Hepatic stellate cell (primary cell): ENCODE measurements around the gene RPS4Y1.

Experiments
- DNase-seq: peaks from one replicate; pipeline ENCODE4 v3.0.0; 2011; ENCODE audit warnings: low spot score

RPS4Y1 gene

DNA sequence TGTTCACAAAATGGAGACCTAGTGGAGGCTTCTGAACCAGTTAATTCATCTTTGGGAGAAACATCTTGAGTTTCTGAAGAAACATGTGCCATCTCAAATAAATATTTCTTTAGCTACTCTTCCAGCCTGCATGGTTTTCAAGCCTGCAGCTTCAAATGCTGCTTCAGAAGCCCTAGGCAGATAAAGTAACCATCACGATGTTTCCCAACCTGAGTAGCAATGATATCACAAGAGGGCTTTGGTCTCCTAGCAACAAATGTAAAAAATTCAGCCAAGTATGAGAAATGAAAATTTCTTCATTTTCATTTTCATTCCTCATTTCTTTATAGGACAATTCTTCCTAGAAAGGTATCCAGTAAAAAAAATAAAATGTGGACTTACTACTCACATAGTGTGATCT, 42.2 kb downstream of the RPS4Y1 start:
- DNase-seq = no peak

DNA sequence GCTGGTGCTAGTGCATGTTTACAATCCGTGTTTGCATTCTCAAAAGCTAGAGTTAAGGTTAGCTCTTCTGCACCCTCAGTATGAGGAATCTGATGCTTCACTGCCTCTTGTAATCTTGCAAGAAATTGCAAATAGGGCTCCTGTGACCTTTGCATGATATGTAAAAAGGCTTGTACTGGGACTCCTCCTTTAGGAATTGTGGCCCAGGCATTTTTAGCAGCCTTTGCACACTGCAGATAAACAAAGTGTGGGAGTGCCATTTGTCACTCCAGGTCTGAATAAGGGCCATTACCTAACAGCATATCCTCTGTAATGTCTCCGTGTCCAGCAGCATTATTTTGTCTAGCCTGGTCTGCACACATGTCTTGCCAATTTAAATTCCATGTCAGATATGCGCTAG, 44.5 kb downstream of the RPS4Y1 start:
- DNase-seq = no peak

DNA sequence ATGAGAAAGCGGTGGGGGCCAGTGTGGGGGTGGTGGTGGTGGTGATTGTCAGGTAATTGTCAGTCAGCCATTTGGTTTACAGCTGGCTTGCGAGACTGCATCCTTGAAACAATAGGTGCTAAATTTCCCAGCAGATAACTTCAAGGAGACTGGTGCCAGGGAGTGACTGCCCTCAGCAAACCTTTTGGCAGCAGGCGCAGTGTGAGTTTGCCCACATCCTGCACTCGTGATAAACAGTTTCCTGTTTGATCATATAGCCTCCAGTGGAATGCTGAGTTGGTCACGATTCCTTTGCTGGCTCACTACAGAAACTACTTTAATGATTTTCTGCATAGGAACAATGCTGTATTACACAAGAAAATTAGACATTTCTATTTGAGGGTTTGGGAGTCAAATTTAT, 46.0 kb downstream of the RPS4Y1 start:
- no peak for DNase-seq

DNA sequence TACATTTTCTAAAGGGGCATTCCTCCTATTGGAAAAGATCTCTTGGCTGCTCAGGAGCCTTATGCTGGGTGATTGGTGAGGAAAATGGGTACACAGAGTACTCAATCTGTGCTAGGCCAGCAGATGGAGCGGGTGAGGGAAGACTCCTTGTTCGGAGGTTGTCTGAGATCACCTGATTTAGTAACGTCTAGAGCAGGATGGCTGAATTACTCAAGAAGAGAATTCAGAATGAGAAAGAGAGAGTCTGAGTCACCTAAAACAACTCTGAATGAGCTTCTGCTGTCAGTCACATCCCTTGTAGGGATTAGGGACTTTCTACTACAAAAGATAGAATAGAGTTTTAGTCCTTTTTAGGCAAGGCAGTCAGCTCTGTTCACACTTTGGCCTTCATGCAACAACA, 46.6 kb downstream of the RPS4Y1 start:
- DNase-seq = no peak

DNA sequence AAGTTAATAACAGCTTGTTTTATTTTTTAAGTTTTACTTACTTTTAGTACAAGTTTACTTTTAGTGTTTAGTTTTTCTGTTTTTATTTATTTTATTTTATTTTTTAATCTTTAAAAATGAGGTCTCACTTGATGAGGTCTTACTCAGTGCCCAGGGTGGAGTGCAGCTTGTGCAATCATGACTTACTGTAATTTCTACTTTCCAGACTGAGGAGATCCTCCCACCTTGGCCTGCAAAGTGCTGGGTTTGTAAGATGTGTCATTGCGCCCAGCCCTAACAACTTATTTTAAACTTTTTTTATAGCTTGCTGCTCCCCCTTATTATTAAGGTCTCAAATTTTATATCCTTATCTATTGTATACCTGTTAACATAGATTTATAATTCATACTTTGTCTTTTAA, 52.1 kb downstream of the RPS4Y1 start:
- DNase-seq = no peak

DNA sequence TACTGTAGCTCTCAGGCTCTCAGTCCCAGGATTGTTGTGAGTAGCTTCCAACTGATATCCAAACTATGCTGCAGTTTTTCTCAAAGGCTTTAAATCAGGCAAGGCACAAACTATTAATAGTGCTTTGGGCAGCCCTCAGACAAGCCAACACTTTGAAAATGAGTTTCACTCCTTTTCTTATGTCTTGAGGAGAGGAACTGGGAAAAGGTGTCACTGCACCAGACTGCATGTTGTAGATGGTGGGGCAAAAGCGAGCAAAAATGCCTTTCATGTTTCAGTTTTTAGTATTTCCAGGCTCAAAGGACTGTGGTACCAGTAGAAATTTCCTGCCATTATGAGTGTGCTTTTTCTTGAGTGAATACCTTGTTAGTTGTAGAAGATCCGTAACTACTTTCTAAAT, 54.6 kb downstream of the RPS4Y1 start:
- DNase-seq = no peak

DNA sequence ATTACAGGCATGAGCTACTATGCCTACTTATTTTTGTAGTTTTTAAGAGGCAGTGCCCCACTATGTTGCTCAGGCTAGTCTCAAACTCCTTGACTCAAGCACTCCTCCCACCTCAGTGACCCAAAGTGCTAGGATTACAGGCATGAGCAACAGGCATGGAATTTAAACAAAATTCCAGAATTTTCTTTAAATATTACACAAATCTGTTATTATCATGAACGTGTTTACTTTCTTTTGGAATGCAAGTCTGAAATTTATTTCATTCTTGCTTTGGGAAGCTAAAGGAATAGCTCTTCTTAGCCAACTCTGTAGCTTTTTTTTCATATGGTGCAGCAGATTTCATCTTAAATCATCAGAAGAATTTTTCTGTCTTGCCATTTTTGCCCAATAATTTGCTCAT, 66.0 kb downstream of the RPS4Y1 start:
- DNase-seq = no peak

DNA sequence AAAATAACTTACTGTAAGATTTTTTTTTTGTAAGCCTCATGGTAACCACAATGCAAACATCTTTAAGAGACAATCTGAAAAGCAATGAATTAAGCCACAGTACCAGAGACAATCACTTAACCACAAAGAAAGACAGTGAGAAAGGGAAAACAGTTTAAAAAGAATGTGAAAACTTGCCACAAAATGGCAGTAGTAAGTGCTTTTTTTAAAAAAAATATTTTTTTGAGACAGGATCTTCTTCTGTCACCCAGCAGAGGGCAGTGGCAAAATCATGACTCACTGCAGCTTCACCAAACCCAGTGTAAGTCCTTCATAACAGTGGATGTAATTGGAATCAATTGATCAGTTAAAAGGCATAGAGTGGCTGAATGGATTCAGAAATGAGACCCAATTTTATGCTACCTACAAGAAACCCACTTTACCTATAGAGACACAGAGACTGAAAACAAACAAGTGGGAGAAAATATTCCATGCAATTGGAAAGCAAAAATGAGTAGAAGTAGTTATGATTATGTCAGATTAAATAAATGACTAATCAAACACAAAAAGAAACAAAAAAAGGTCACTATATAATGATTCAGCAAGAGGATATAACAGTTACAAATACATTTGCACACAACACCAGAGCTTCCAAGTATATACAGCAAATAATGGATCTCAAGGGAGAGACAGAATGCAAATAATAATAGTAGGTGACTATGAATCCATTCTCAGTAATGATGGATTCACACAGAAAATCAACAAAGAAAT, 71.8 kb downstream of the RPS4Y1 start:
- no peak for DNase-seq
